ENCODE results near the gene ZSCAN5A.

GRCh38 chr19:56294549-56294948, 20.1 kb downstream of the ZSCAN5A start:
- no peak for TF ChIP-seq EZH2phosphoT487 (IDR thresholded peaks at IDR 0.05; ENCODE audit: insufficient read depth, low read depth)
- no peak for TF ChIP-seq EZH2 (IDR thresholded peaks at IDR 0.05; ENCODE audit: insufficient read depth, poor library complexity, severe bottlenecking)

All from GM23248 (cell line).